HG03060 (cell line): ENCODE results near the gene RTN1.

Experiments used
- ATAC-seq: cut with Tn5 transposase; IDR thresholded peaks from one replicate; pipeline ENCODE4 v1.9.1; 2021; ENCODE audit warnings: low read depth, moderate number of reproducible peaks; ENCODE audit not compliant: unreplicated experiment

The RTN1 gene

DNA sequence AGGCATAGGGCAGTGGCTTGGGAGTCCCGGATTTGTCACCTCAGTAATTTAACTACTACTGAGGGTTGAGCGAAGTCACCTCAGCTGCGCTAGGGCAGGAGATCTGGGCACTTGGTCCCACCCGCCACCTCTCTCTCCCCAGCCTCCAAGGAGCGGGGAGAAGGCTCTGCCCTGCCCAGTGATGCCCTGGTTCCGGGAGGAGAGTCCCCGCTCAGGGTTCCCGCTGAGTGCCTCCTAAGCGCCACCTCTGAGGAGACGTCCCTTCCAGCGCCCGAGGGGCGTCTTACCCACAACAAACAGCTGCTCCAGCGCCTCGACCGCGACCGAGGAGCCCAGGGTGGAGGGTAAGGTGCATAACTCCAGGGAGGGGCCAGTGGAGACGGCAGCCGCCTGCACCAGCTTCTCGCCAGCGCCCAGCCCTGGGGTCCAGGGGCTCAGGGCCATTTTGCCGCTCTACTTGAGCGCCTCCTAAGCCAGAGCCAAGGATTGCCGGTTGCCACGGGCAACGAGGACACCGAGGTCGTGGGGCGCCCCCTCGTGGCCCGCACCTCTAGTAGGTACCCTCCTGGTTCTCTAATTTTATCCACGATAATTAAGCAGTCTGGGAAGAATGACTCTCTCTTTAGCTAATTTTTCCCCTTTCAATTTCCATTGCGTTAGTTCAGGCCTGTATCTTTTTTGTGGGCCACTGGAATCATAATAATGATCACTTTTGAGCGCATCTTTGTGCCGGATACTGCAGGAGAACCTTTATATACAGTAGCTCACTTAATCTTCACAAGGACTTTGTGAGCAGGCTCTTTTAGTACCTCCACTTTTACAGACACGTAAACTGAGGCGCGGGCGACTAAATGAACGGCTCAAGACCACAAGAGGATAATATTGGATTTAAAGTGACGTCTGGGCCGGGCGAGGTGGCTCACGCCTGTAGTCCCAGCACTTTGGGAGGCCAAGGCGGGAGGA lies 294.0 kb downstream of the RTN1 start, which contains the start of gene CCDC175:
Gene CCDC175 (minus strand): TSS at position 481 of the 963 bp plus-strand sequence. CDS start 37 bp downstream, at position 444.
- ATAC-seq: peak; percentile 84

DNA sequence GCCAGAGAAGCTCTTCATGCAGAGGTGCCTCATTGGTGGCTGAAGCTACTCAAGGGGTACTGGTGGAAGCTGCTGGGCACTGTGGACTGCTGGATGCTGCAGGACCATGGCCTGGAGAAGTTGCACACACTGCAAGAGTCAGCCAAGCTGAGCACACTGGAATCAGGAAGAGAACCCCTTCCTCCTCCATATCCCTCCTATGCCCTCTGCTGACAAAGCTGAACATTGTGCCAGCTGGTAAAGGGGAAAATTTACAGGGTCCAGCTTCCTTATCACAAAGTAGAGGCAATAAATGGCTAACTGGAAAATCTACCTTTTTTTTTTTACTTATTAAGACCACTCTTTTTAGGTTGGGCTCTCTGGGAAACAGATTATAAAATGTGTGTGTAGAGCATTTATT lies 300.5 kb downstream of the RTN1 start:
- no peak for ATAC-seq

DNA sequence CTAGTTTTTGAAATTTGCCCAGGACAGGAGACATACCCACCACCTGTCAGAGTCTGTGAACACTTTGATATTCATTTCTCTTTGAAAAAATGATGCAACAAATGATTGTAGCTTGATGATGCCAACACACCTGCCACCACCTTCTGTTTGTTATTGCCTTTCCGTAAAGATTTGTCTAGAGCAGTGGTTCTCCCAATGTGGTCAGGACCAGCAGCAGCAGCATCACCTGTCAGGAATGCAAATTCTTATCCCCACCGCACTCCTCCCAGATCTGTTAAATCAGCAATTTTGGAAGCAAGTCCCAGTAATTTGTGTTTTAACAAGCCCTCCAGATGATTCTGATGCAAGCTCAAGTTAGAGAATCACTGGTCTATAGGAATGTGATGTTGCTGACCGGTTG lies 303.9 kb downstream of the RTN1 start:
- ATAC-seq: no peak

DNA sequence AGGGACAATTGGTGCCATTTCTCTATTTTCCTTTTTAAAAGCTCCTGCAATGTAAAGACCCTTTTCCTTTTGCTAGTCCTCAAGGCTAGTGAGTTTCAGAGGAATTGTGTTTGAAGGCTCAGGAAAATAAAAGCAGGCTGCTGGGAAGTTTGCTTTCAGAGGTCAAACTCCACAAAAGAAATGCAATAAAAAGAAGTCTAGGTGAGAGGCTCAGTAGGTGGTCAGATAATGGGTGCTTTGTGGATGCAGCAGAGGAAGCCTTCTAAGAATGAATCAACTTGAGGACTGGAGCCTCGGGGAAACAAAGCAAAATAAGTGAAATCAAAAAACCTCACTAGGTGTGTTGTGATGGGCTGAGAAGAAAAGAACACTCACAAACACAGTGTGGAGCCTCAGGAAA lies 304.3 kb downstream of the RTN1 start:
- no peak for ATAC-seq

DNA sequence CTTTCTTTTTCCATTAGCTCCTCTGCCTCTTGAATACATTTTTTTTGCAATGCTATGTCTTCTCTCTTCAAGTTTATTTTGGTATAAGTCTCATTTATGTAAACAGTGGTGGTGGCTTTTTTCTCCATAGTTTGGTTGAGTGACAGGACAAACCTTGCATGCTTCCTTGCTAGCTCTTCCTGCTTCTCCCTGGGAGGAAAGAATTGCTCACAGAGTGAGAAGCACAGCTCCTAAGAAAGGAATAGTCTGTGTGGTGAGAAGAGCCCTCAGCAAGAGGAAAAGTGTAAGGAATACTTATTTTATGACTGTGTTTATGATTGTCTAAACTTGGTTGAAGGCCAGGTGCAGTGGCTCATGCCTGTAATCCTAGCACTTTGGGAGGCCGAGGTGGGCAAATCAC lies 305.5 kb downstream of the RTN1 start:
- no peak for ATAC-seq

DNA sequence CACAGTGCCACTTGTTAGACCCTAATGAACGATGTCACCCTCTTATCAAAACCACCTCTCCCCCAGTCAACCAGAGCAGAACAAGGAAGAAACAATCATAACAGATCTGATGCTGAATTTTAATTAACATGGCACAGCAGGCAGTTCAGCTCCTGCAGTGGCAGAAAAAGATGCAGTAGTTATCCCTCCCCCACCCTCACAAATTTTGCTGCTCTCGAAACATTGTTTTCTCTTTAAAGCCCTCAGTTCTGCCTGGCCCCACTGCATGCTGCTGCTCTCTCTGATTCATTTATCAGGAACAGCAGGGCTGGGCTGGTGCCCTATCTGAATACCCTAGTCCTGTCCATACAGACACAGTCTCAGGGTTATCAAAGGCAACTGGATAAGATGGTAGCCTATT lies 306.2 kb downstream of the RTN1 start:
- no peak for ATAC-seq

DNA sequence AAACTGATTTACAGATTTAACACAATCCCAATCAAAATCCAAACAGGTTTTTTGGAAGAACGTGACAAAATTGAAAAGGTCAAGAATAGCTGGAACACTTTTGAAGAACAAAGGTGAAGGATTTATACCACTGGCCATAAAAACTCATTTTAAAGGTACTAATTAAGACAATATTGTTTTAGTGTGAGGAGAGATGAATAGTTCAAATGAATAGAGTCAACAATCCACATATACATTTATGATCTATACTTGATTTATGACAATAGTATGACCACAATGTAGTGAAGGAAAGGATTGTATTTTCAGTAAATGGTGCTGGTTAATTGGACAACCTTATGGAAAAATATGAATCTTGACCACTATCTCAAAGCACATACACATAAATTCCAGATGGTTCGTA lies 323.3 kb downstream of the RTN1 start:
- no peak for ATAC-seq
